HCT116 (cell line): ENCODE measurements around the gene KTN1. TPM values are rescaled to one million over a fixed set of nuclear protein-coding genes. Genes with fewer than 3 reads are reported as not detected.
A peak's percentile ranks its signal among the peaks of the same experiment; 100 is the strongest.

ENCODE experiments used
- ATAC-seq: fragments of 200-7000 bp; cut with Tn5 transposase; 2 replicates; pipeline ENCODE4 v1.9.1; 2020; ENCODE audit warnings: mild to moderate bottlenecking, moderate library complexity
- BruUV-seq: library from RNA; stranded (reverse); fragments of 400-500 nt; replicated peaks from 2 replicates; lab custom pipeline; 2021; lab: Mats Ljungman, UMichigan
- CTCF ChIA-PET: fragments of 300-600 bp; sonication (Branson Sonifier 250); formaldehyde crosslinking; loops from one replicate; lab custom pipeline; 2021; ENCODE audit warnings: antibody characterized with exemption; lab: Charles Lee
- POLR2A ChIA-PET: fragments of 300-600, 350-600 bp; sonication (Branson Sonifier 250); formaldehyde crosslinking; loops from one replicate; lab custom pipeline; 2021; ENCODE audit warnings: antibody characterized with exemption; lab: Charles Lee
- RAD21 ChIA-PET, 2 experiments: fragments of 300-600 bp; sonication (Branson Sonifier 250); formaldehyde crosslinking; loops; one replicate each; lab custom pipeline; 2023; ENCODE audit warnings: low total read pairs in 2 of 2; ENCODE audit not compliant: uncharacterized antibody in 2 of 2, unreplicated experiment in 2 of 2, low non-redundant PET in 1 of 2; lab: Charles Lee
- DNase-seq: peaks from one replicate; pipeline ENCODE4 v3.0.0-alpha.2; 2010; ENCODE audit warnings: low read depth, low spot score
- H2AFZ ChIP-seq: fragments of 200-600 bp; shearing (Covaris generic), sonication (generic); 2 replicates; pipeline ENCODE4 v1.6.1; 2017; ENCODE audit warnings: low read depth, mixed run types, mixed read lengths, antibody characterized with exemption, low read length; ENCODE audit not compliant: poor library complexity, severe bottlenecking
- H3K27ac ChIP-seq: 2 replicates; pipeline ENCODE4 v1.5.1; 2012; ENCODE audit warnings: low read depth, low read length
- H3K27me3 ChIP-seq: fragments of 200-600 bp; sonication (generic); 2 replicates; pipeline ENCODE4 v1.6.1; 2016; ENCODE audit warnings: mixed run types, low read length, mixed read lengths; ENCODE audit not compliant: insufficient read depth
- H3K36me3 ChIP-seq, 2 experiments: fragments of 200-500 bp in 1 of 2; fragments of 200-600 bp in 1 of 2; sonication (Bioruptor generic) in 1 of 2; sonication (generic) in 1 of 2; 2 replicates each; pipeline versions ENCODE4 v1.5.1 to v1.6.1; 2014 to 2016; ENCODE audit warnings: low read length in 2 of 2, inconsistent platforms in 1 of 2, mixed read lengths in 1 of 2, mixed run types in 1 of 2; ENCODE audit not compliant: insufficient read depth in 2 of 2, control insufficient read depth in 1 of 2
- H3K4me1 ChIP-seq, 2 experiments: fragments of 200-600 bp in 1 of 2; sonication (generic) in 1 of 2; 2 replicates each; pipeline versions ENCODE4 v1.5.1 to v1.6.1; 2012 to 2017; ENCODE audit warnings: low read length in 2 of 2, inconsistent platforms in 1 of 2, mild to moderate bottlenecking in 1 of 2, mixed read lengths in 1 of 2, mixed run types in 1 of 2, moderate library complexity in 1 of 2; ENCODE audit not compliant: insufficient read depth in 2 of 2, control insufficient read depth in 1 of 2
- H3K4me2 ChIP-seq: fragments of 200-600 bp; sonication (generic); 2 replicates; pipeline ENCODE4 v1.6.1; 2017; ENCODE audit warnings: mixed run types, low read length, mixed read lengths
- H3K4me3 ChIP-seq, 2 experiments: fragments of 200-600 bp in 1 of 2; sonication (generic) in 1 of 2; replicated peaks in 1 of 2; 2 replicates each; pipeline ENCODE4 v1.5.1; 2011 to 2016; ENCODE audit warnings: low read length in 2 of 2, control low read depth in 1 of 2, low read depth in 1 of 2, mild to moderate bottlenecking in 1 of 2, mixed read lengths in 1 of 2, mixed run types in 1 of 2
- H3K79me2 ChIP-seq: fragments of 200-600 bp; sonication (generic); 2 replicates; pipeline ENCODE4 v1.6.1; 2017; ENCODE audit warnings: mild to moderate bottlenecking, mixed run types, low read length, moderate library complexity, mixed read lengths; ENCODE audit not compliant: insufficient read depth
- H3K9ac ChIP-seq: fragments of 200-600 bp; sonication (generic); 2 replicates; pipeline ENCODE4 v1.6.1; 2016; ENCODE audit warnings: low read length, mixed read lengths
- H3K9me2 ChIP-seq: fragments of 200-600 bp; sonication (generic), shearing (Covaris generic); 2 replicates; pipeline ENCODE4 v1.6.1; 2017; ENCODE audit warnings: mixed run types, mild to moderate bottlenecking, moderate library complexity; ENCODE audit not compliant: insufficient read depth
- H3K9me3 ChIP-seq, 2 experiments: fragments of 200-500 bp in 1 of 2; fragments of 200-600 bp in 1 of 2; sonication (Bioruptor generic) in 1 of 2; sonication (generic) in 1 of 2; 2 replicates each; pipeline ENCODE4 v1.6.1; 2014 to 2017; ENCODE audit warnings: low read length in 2 of 2, mixed read lengths in 2 of 2, inconsistent platforms in 1 of 2, low read depth in 1 of 2, mild to moderate bottlenecking in 1 of 2, mixed run types in 1 of 2, moderate library complexity in 1 of 2; ENCODE audit not compliant: control insufficient read depth in 1 of 2, insufficient read depth in 1 of 2
- H4K20me1 ChIP-seq: fragments of 200-600 bp; sonication (generic), shearing (Covaris generic); 2 replicates; pipeline ENCODE4 v1.6.1; 2017; ENCODE audit warnings: mixed run types, mild to moderate bottlenecking, moderate library complexity; ENCODE audit not compliant: insufficient read depth
- CBX3 ChIP-seq: IDR thresholded peaks from 2 replicates; pipeline ENCODE4 v1.6.1; 2012; ENCODE audit warnings: low read depth
- CEBPB ChIP-seq: IDR thresholded peaks from 2 replicates; pipeline ENCODE4 v1.6.1; 2012; ENCODE audit warnings: low read depth
- EGR1 ChIP-seq: IDR thresholded peaks from 2 replicates; pipeline ENCODE4 v1.6.1; 2012; ENCODE audit warnings: low read depth
- ELF1 ChIP-seq: IDR thresholded peaks from 2 replicates; pipeline ENCODE4 v1.6.1; 2012; ENCODE audit warnings: low read depth, borderline replicate concordance
- EZH2 ChIP-seq: fragments of 200-600 bp; sonication (generic); IDR thresholded peaks from 2 replicates; pipeline ENCODE4 v1.6.1; 2017; ENCODE audit warnings: antibody characterized with exemption, mixed run types
- FOSL1 ChIP-seq: IDR thresholded peaks from 2 replicates; pipeline ENCODE4 v1.6.1; 2012; ENCODE audit warnings: low read depth
- JUND ChIP-seq: IDR thresholded peaks from 2 replicates; pipeline ENCODE4 v1.6.1; 2012
- MAX ChIP-seq: IDR thresholded peaks from 2 replicates; pipeline ENCODE4 v1.6.1; 2012
- POLR2A ChIP-seq: IDR thresholded peaks from 2 replicates; pipeline ENCODE4 v1.7.0; 2011; ENCODE audit warnings: borderline replicate concordance; ENCODE audit not compliant: insufficient read depth, insufficient read length; ENCODE audit errors: extremely low read depth
- POLR2AphosphoS5 ChIP-seq: IDR thresholded peaks from 2 replicates; pipeline ENCODE4 v1.6.1; 2011; ENCODE audit warnings: mild to moderate bottlenecking, low read depth, low read length, moderate library complexity
- RAD21 ChIP-seq: IDR thresholded peaks from 2 replicates; pipeline ENCODE4 v1.6.1; 2012; ENCODE audit warnings: low read depth, mild to moderate bottlenecking
- REST ChIP-seq: IDR thresholded peaks from 2 replicates; pipeline ENCODE4 v1.6.1; 2012; ENCODE audit warnings: low read depth
- SIN3A ChIP-seq: IDR thresholded peaks from 2 replicates; pipeline ENCODE4 v1.6.1; 2012; ENCODE audit warnings: low read depth
- SRF ChIP-seq: IDR thresholded peaks from 2 replicates; pipeline ENCODE4 v1.6.1; 2012; ENCODE audit warnings: low read depth
- TCF7L2 ChIP-seq: IDR thresholded peaks from 2 replicates; pipeline ENCODE4 v1.7.0; 2011; ENCODE audit warnings: borderline replicate concordance, inconsistent platforms; ENCODE audit not compliant: insufficient read depth, insufficient read length; ENCODE audit errors: extremely low read depth
- YY1 ChIP-seq: IDR thresholded peaks from 2 replicates; pipeline ENCODE4 v1.6.1; 2011; ENCODE audit warnings: low read length, low read depth, moderate library complexity, mild to moderate bottlenecking; ENCODE audit not compliant: insufficient replicate concordance; ENCODE audit errors: extremely low read depth
- ZFX ChIP-seq: fragments of 450-650 bp; IDR thresholded peaks from 2 replicates; pipeline ENCODE4 v1.6.1; 2017
- ZNF274 ChIP-seq: fragments of 200-500 bp; sonication (Bioruptor generic); IDR thresholded peaks from 2 replicates; pipeline ENCODE4 v1.6.1; 2014; ENCODE audit warnings: mild to moderate bottlenecking, low read depth, low read length, inconsistent platforms
- intact Hi-C: fragments of 100-400 bp; cut with micrococcal nuclease; formaldehyde crosslinking; loops from 2 replicates; pipeline ENCODE4 v1.10.0; 2022
- total RNA-seq: library from RNA; stranded (reverse); gene quantifications from one replicate; pipeline ENCODE4 v1.2.1, GENCODE V29; 2021; ENCODE audit not compliant: unreplicated experiment

The KTN1 gene
- total RNA-seq, 1 experiment from 2014 or later, result 105 TPM

- DNase-seq (no peak), ATAC-seq (no peak)
- CTCF ChIA-PET, result no interaction called here
- H3K79me2 ChIP-seq, result peaks cover 94% of the 10 kb centered on the region
- no peak overlapping the region for H3K9ac ChIP-seq
- H3K27ac ChIP-seq, result no peak overlapping the region
- H3K4me1 ChIP-seq, result peaks cover 37 to 63% of the 10 kb centered on the region in 2 experiments
- no peak overlapping the region for H3K4me3 ChIP-seq
- no peaks in the 10 kb centered on the region for H3K9me2 ChIP-seq
- intact Hi-C loops, result loop anchor here (1.0 to 5.0 kb wide), 2 partner anchors 137 to 218 kb away; no protein-coding TSS in a partner anchor
- H3K4me2 ChIP-seq, result 0 out of 2 replicates have a peak overlapping the region, but pooled peaks have one; percentile 2
- H3K9me3 ChIP-seq, result no peaks in the 10 kb centered on the region
- no peak overlapping the region for H2AFZ ChIP-seq
- no TSS peak for BruUV-seq
- RAD21 ChIA-PET, result no interaction called here
- no peaks in the 10 kb centered on the region for H3K36me3 ChIP-seq
- no peak for TF ChIP-seq POLR2A
- TF ChIP-seq ZNF274, result no peak
- TF ChIP-seq ZFX, result no peak
- no peak for TF ChIP-seq TCF7L2
- TF ChIP-seq ELF1, result no peak
- TF ChIP-seq EZH2, result no peak
- TF ChIP-seq CEBPB, result no peak
- no peak for TF ChIP-seq JUND
- no peak for TF ChIP-seq EGR1
- TF ChIP-seq POLR2AphosphoS5, result no peak
- no peak for TF ChIP-seq FOSL1
- POLR2A ChIA-PET, result interaction anchor here (3.0 kb wide), 1 partner anchor 137 kb away, joined by 11 read pairs; no protein-coding TSS in a partner anchor
- peaks cover 49% of the 10 kb centered on the region; the same call in 1 of the 2 replicates for H4K20me1 ChIP-seq
- H3K27me3 ChIP-seq, result no peaks in the 10 kb centered on the region
Observed at GRCh38 chr14:55583942-55584468, 4.0 kb downstream of the KTN1 start.

GRCh38 chr14:55585854-55586253 lies 5.8 kb downstream of the KTN1 start:
- Histone ChIP-seq H3K79me2 (peaks cover 99% of the 10 kb centered on the region), H3K27ac (no peak overlapping the region), H3K9ac (no peak overlapping the region), H3K36me3 (no peaks in the 10 kb centered on the region), H4K20me1 (peaks cover 51% of the 10 kb centered on the region; the same call in 1 of the 2 replicates), H3K4me2 (no peak overlapping the region), H2AFZ (no peak overlapping the region), H3K9me2 (no peaks in the 10 kb centered on the region), H3K9me3 (no peaks in the 10 kb centered on the region), H3K27me3 (no peaks in the 10 kb centered on the region), H3K4me3 (no peak overlapping the region), H3K4me1 (peaks cover 39 to 65% of the 10 kb centered on the region in 2 experiments)
- RAD21 ChIA-PET, result no interaction called here
- CTCF ChIA-PET, result interaction anchor here (0.8 kb wide), 1 partner anchor 139 kb away, joined by 3 read pairs; no protein-coding TSS in a partner anchor
- no peak for DNase-seq
- BruUV-seq, result no TSS peak
- ATAC-seq, result no peak
- intact Hi-C loops, result no loop called here
- POLR2A ChIA-PET, result interaction anchor here (3.0 kb wide), 1 partner anchor 139 kb away, joined by 11 read pairs; no protein-coding TSS in a partner anchor
- TF ChIP-seq CBX3 (no peak), POLR2A (no peak), SRF (no peak), EZH2 (no peak), REST (no peak), RAD21 (no peak), SIN3A (no peak), YY1 (no peak), TCF7L2 (no peak), ZNF274 (no peak), POLR2AphosphoS5 (no peak), MAX (no peak), EGR1 (no peak)
